Measurements from ENCODE around the gene RAG1. TPM values are rescaled to one million over a fixed set of nuclear protein-coding genes. Genes with fewer than 3 reads are reported as not detected.
"Not testable (repeated sequence)": the region's sequence is repeated elsewhere in the genome, so short reads cannot be mapped to it uniquely, and the experiment has no call there.

Gene RAG1
- total RNA-seq: under 1 TPM; 0.16 to 0.27 TPM
- total RNA-seq: 1.0 to 1.1 reads per million in 2 donors

- Mint-ChIP-seq H3K36me3 (ENCODE audit: low read depth) (no peaks in the 10 kb centered on the region), H3K4me3 (no peak within 1 kb of the TSS), H3K4me1 (peaks cover 11% of the 10 kb centered on the region), H3K27me3 (peaks cover 64% of the 10 kb centered on the region), H3K27ac (no peak within 1 kb of the TSS)
- ATAC-seq (no peak), DNase-seq (no peak)
- no peaks in the 10 kb centered on the region for H3K9me3 ChIP-seq (ENCODE audit: control insufficient read depth, low read length, poor library complexity, severe bottlenecking)
Measured at GRCh38 chr11:36567694-36568093, at the start of gene RAG1. Gene RAG1 (plus strand): TSS chr11:36568007. CDS start chr11:36573305, 5,298 bp downstream.

DNA sequence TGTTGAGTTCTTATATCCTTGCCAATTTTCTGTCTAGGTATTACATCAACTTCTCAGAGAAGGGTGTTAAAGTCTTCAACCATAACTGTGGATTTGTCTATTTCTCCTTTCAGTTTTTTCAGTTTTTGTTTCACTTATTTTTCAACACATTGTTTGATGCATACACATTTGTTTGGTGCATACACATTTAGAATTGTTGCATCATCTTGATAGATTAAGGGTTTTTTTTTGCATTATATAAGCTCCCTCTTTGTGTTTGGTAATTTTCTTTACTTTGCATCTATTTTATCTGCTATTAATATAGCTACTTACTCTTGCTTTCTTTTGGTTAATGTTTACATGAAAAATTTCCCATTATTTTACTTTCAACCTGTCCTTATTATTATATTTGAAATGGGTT, 37.0 kb upstream of the RAG1 start:
- no peak for DNase-seq
- no peak overlapping the region for H3K27ac Mint-ChIP-seq
- no peak overlapping the region for H3K4me3 Mint-ChIP-seq
- no peaks in the 10 kb centered on the region for H3K27me3 Mint-ChIP-seq
- H3K4me1 Mint-ChIP-seq: no peaks in the 10 kb centered on the region
- H3K9me3 ChIP-seq (ENCODE audit: control insufficient read depth, low read length, poor library complexity, severe bottlenecking): no peaks in the 10 kb centered on the region
- no peak for ATAC-seq
- H3K36me3 Mint-ChIP-seq (ENCODE audit: low read depth): no peaks in the 10 kb centered on the region

DNA sequence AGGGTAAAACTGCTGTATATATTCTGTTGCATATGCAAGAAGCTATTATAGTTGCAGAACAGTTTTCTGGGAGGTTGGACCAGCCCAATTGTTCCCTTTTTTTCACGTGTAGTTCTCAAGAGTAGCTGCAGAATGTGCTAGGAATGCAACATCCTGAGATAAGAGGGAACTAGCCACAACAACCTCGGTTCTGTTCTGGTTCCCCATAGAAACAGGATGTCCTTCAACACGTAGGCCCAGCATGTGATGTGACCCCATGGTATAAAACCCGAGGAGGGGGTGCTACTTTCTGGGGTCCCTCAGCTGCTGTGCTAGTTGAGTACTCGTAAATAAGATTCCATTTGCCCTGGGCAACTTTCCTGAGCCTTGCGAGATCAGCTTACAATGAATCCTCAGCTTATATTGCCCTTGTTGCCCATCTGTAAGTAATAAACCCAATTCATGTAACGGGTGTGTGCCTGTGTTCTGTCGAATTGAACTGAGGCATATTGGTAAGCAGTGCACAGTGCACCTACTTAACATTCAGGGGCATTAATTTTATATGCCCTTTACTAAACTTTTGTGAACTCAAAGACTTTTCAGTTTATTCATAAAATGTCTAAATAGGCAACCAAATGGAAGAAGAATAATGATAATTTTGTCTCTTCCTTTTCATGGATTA, 34.7 kb upstream of the RAG1 start:
- peaks cover 5% of the 10 kb centered on the region for H3K27me3 Mint-ChIP-seq
- H3K9me3 ChIP-seq (ENCODE audit: control insufficient read depth, low read length, poor library complexity, severe bottlenecking): no peaks in the 10 kb centered on the region
- H3K4me3 Mint-ChIP-seq: no peak overlapping the region
- no peaks in the 10 kb centered on the region for H3K4me1 Mint-ChIP-seq
- no peaks in the 10 kb centered on the region for H3K36me3 Mint-ChIP-seq (ENCODE audit: low read depth)
- DNase-seq: no peak
- H3K27ac Mint-ChIP-seq: no peak overlapping the region
- ATAC-seq: no peak

DNA sequence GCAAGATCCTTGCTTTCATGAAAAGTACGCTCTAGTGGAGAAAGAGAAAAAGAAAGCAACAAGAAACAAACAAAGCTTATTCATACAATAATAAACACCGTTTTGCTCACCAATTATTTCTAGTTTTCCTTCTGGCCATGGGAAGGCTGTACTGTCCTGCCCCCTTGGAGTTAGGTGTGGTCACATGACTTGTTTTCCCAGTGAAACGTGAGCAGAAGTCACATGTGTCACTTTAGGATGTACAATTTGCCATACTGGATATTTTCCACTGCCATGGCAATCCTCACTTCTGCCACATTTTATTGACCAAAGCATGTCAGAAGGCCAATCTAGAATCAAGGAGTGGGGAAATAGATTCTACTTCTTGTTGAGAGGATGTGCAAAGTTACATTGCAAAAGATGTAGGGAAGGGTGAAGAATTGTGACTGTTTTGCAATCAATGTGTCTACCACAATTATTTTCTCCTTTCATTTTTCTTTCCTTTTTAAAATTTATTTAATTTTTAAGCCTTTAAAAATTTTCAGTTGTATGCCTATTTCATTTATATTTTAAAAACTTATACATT, 33.4 kb upstream of the RAG1 start:
- H3K9me3 ChIP-seq (ENCODE audit: control insufficient read depth, low read length, poor library complexity, severe bottlenecking): no peaks in the 10 kb centered on the region
- ATAC-seq: no peak
- no peak overlapping the region for H3K4me3 Mint-ChIP-seq
- no peaks in the 10 kb centered on the region for H3K36me3 Mint-ChIP-seq (ENCODE audit: low read depth)
- no peak for DNase-seq
- H3K27me3 Mint-ChIP-seq: peaks cover 13% of the 10 kb centered on the region
- no peaks in the 10 kb centered on the region for H3K4me1 Mint-ChIP-seq
- no peak overlapping the region for H3K27ac Mint-ChIP-seq

GRCh38 chr11:36540998-36541397, 26.8 kb upstream of the RAG1 start:
- peak; percentile 72 for ATAC-seq
- H3K36me3 Mint-ChIP-seq (ENCODE audit: low read depth): no peaks in the 10 kb centered on the region
- peak overlapping the region; percentile 19 for H3K27ac Mint-ChIP-seq
- no peak overlapping the region for H3K4me3 Mint-ChIP-seq
- peaks cover 3% of the 10 kb centered on the region for H3K4me1 Mint-ChIP-seq
- no peak for DNase-seq
- H3K9me3 ChIP-seq (ENCODE audit: control insufficient read depth, low read length, poor library complexity, severe bottlenecking): no peaks in the 10 kb centered on the region
- H3K27me3 Mint-ChIP-seq: peaks cover 52% of the 10 kb centered on the region

DNA sequence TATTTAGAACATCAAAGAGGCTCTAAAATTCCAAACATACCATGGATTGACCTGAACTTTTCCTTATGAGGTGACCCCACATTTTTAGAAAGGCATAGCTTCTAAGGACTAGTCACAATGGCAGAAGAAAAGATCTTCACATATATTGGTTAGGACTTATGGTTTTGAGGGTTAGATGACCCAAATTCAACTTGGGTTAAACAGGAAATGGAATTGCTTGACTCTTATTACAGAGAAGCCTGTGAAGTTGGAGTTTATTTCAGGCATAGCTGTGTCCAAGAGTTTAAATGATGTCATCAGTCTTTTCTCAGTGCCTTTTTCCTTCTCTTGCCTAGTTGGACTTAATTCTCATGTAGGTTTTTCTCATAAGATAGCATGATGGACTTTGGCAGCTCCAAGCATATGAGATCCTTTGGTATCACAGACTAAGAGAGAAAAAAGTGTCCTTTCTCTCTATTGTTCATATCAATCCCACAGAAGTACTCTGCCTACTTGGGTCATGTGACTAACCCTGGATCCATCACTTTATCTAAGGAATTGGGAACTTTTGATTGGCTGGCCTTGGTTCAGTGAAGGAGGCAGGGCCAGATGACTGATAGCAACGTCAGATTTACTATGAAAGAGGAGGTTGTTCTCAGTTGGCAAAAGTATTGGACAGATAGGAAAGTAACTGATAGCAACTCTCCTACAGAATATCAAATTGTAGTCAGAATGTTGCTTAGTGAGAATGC, 17.3 kb upstream of the RAG1 start:
- Mint-ChIP-seq H3K4me3 (no peak overlapping the region), H3K27me3 (peaks cover 17% of the 10 kb centered on the region), H3K27ac (no peak overlapping the region), H3K36me3 (ENCODE audit: low read depth) (peaks cover 5% of the 10 kb centered on the region), H3K4me1 (peaks cover 14% of the 10 kb centered on the region)
- no peaks in the 10 kb centered on the region for H3K9me3 ChIP-seq (ENCODE audit: control insufficient read depth, low read length, poor library complexity, severe bottlenecking)
- ATAC-seq (no peak), DNase-seq (no peak)

- H3K4me1 Mint-ChIP-seq: peaks cover 19% of the 10 kb centered on the region
- not testable (repeated sequence) for H3K4me3 Mint-ChIP-seq; H3K27ac Mint-ChIP-seq; H3K9me3 ChIP-seq (ENCODE audit: control insufficient read depth, low read length, poor library complexity, severe bottlenecking); H3K36me3 Mint-ChIP-seq (ENCODE audit: low read depth); H3K27me3 Mint-ChIP-seq; ATAC-seq; DNase-seq
Measured at GRCh38 chr11:36557390-36557789, 10.4 kb upstream of the RAG1 start.

DNA sequence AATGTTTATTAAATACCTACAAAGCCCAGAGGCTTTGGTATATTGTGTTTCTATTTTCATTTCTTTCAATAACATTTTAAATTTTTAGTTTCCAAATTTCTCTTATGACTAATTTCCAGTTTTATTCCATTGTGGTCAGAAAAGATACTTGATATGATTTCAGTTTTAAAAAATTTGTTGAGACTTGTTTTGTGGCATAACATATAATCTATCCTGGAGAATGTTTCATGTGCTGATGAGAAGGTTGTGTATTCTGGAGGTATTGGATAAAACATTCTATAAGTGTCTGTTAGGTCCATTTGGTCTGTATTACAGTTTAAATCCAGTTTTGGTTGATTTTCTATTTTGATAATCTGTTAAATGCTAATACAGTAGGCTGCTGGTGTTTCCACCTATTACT, 9.8 kb upstream of the RAG1 start:
- Mint-ChIP-seq H3K4me1 (peaks cover 19% of the 10 kb centered on the region), H3K27me3 (no peaks in the 10 kb centered on the region), H3K27ac (peak overlapping the region; percentile 27), H3K4me3 (peak overlapping the region; percentile 63), H3K36me3 (ENCODE audit: low read depth) (no peaks in the 10 kb centered on the region)
- ATAC-seq: no peak
- DNase-seq: no peak
- H3K9me3 ChIP-seq (ENCODE audit: control insufficient read depth, low read length, poor library complexity, severe bottlenecking): no peaks in the 10 kb centered on the region

DNA sequence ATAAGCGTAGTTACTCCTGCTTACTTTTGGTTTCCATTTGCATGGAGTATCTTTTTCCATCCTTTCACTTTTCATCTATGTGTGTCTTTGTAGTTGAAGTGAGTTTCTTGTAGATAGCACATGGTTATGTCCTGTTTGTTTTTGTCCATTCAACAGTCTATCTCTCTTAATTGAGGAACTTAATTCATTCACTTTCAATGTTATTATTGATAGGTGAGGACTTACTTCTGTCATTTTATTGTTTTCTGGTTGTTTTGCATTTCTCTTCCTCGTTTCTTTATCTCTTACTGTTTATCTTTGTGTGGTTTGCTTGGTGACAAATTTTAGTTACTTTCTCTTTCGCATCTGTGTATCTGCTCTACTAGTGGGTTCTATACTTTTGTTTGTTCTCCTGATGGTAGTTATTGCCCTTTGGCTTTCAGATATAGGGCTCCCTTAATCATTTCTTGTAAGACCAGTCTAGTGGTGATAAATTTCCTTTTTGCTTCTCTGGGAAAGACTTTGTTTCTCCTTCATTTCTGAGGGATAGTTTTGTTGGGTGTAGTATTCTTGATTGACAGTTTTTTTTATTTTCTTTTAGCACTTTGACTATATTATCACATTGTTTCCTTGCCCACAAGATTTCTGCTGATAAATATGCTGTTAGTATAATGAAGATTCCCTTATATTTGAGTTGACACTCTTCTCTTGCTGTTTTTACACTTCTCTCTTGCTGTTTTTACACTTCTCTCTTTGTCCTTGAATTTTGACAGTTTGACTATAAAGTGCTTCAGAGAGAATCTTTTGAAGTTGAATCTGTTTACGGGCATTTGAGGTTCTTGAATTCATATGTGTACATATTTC, 9.0 kb upstream of the RAG1 start:
- H3K4me3 Mint-ChIP-seq: peak overlapping the region; percentile 63
- H3K27ac Mint-ChIP-seq: peak overlapping the region; percentile 27
- ATAC-seq (peak; percentile 75), DNase-seq (no peak)
- H3K9me3 ChIP-seq (ENCODE audit: control insufficient read depth, low read length, poor library complexity, severe bottlenecking): no peaks in the 10 kb centered on the region
- peaks cover 19% of the 10 kb centered on the region for H3K4me1 Mint-ChIP-seq
- H3K27me3 Mint-ChIP-seq: peaks cover under 1% of the 10 kb centered on the region
- H3K36me3 Mint-ChIP-seq (ENCODE audit: low read depth): no peaks in the 10 kb centered on the region

DNA sequence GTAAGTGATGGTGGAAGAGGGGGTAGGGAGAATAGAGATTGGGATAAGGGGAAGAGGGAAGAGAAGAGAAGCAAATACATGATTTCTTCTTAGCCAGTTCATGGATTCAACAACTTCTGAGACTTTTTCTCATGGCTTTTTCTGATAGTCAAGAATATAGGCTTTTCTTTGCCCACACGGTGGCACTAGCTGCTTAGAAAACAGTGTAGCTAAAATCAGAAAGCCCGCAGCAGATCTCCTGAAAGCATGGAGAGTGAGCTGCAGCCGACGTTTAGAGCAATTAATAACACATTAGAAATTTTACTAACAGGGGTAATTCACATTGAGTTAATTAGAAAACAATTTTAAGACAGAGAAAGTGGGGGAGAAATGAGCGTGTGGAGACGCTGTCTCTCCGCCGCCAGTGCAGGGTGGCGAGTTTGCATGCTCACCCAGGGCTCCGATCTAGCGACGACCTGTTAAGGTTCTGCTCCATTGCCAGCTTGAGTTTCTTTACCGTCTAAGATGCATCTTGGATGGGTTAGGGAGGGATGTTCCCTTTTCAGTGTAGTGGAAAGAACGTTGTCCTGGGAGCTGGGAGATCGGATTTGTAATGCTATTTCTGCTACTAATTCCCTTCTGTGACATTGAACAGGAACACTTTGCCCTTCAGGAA, 3.3 kb upstream of the RAG1 start:
- ATAC-seq (peak; percentile 72), DNase-seq (peak in 1 of 3 donors; percentile 21)
- Mint-ChIP-seq H3K27ac (no peak overlapping the region), H3K4me3 (peak overlapping the region; percentile 81), H3K36me3 (ENCODE audit: low read depth) (no peaks in the 10 kb centered on the region), H3K4me1 (peaks cover 17% of the 10 kb centered on the region), H3K27me3 (peaks cover 40% of the 10 kb centered on the region)
- H3K9me3 ChIP-seq (ENCODE audit: control insufficient read depth, low read length, poor library complexity, severe bottlenecking): no peaks in the 10 kb centered on the region

- no peak overlapping the region for H3K27ac Mint-ChIP-seq
Measured at GRCh38 chr11:36565031-36565610, 2.7 kb upstream of the RAG1 start.

DNA sequence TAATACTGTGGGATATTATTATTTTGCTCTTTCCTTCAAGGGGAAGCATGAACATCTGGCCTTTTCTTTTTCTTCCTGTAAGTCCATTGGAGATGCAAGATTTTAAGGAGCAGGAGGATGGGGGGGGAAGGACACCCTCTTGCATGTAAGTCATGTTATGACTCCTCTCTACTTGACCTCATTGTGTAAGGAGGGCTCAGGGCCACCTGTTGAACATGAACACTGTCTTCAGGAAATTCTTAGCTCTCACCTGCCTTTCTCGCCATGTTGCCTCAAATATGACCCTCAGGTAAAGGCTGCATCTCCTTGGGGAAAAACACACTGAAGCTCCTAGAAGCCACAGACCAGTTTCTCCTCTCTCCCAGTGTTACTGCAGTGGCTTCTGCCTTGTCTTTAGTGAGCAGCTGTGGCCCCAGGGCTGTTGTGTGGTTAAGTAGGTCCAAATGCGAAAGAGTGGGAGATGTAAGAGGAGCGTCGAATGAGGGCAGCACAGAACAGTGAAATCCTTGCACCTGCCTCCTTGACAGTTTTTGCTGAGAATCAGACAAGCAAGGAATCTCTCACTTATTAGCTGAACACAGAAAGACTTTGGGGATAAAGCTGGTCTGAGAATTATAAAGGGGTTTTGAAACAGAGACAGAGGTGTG, 1.3 kb upstream of the RAG1 start:
- H3K9me3 ChIP-seq (ENCODE audit: control insufficient read depth, low read length, poor library complexity, severe bottlenecking): no peaks in the 10 kb centered on the region
- DNase-seq (no peak), ATAC-seq (no peak)
- Mint-ChIP-seq H3K4me3 (no peak overlapping the region), H3K27me3 (peaks cover 52% of the 10 kb centered on the region), H3K4me1 (peaks cover 11% of the 10 kb centered on the region), H3K27ac (no peak overlapping the region), H3K36me3 (ENCODE audit: low read depth) (no peaks in the 10 kb centered on the region)

More at GRCh38 chr11:36565031-36565610, 2.7 kb upstream of the RAG1 start:
- peaks cover 40% of the 10 kb centered on the region for H3K27me3 Mint-ChIP-seq
- DNase-seq (no peak), ATAC-seq (no peak)
- peak overlapping the region; percentile 81 for H3K4me3 Mint-ChIP-seq
- H3K4me1 Mint-ChIP-seq: peaks cover 11% of the 10 kb centered on the region
- no peaks in the 10 kb centered on the region for H3K36me3 Mint-ChIP-seq (ENCODE audit: low read depth)
- no peaks in the 10 kb centered on the region for H3K9me3 ChIP-seq (ENCODE audit: control insufficient read depth, low read length, poor library complexity, severe bottlenecking)

All from T-helper 17 cell (primary cell).